HFF-Myc (cell line): Measurements from ENCODE around the gene F7.
"Not testable (repeated sequence)": the region's sequence is repeated elsewhere in the genome, so short reads cannot be mapped to it uniquely, and the experiment has no call there.

Source experiments
- DNase-seq: peaks from one replicate; pipeline ENCODE4 v3.0.0-alpha.2; 2011; ENCODE audit warnings: low read depth; ENCODE audit errors: extremely low read depth
- H3K4me3 ChIP-seq: replicated peaks from 2 replicates; pipeline ENCODE4 v1.5.1; 2011; ENCODE audit warnings: low read depth, mild to moderate bottlenecking, control low read depth, low read length
- TF ChIP-seq, protein P1 (sequence below): IDR thresholded peaks from 2 replicates; pipeline ENCODE4 v1.5.1; 2012; ENCODE audit warnings: mild to moderate bottlenecking, low read depth, low read length, control low read depth; ENCODE audit errors: missing control alignments

The F7 gene

DNA sequence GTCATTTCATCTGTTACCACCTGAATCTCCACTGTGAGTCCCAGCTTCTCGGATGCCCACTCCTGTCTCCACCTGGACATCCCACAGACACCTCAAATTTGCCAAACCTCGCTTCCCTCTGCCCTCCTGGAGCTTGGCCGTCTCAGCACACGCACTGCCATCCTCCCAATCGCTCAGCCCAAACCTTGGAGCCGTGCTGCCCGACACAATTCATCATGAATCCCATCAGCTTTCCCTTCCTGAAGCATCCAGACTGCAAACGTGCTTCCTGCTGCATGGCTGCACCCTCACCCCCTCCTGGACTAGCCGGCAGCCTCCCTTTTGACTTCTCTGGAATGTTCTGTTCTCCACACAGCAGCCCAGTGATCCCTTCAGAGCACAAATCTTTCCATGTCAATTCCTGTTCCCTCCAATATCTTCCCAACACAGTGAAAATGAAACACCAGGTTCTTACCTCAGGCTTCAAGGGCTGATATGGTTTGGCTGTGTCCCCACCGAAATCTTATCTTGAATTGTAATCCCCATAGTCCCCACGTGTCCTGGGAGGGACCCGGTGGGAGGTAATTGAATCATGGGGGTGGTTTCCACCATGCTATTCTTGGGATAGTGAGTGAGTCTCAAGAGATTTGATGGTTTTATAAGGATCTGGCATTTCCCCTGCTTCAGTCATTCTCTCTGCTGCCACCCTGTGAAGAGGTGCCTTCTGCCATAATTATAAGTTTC is 51.8 kb downstream of the F7 start:
- H3K4me3 ChIP-seq: no peak overlapping the region
- DNase-seq: no peak
- TF ChIP-seq, protein P1, sequence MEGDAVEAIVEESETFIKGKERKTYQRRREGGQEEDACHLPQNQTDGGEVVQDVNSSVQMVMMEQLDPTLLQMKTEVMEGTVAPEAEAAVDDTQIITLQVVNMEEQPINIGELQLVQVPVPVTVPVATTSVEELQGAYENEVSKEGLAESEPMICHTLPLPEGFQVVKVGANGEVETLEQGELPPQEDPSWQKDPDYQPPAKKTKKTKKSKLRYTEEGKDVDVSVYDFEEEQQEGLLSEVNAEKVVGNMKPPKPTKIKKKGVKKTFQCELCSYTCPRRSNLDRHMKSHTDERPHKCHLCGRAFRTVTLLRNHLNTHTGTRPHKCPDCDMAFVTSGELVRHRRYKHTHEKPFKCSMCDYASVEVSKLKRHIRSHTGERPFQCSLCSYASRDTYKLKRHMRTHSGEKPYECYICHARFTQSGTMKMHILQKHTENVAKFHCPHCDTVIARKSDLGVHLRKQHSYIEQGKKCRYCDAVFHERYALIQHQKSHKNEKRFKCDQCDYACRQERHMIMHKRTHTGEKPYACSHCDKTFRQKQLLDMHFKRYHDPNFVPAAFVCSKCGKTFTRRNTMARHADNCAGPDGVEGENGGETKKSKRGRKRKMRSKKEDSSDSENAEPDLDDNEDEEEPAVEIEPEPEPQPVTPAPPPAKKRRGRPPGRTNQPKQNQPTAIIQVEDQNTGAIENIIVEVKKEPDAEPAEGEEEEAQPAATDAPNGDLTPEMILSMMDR: no peak

DNA sequence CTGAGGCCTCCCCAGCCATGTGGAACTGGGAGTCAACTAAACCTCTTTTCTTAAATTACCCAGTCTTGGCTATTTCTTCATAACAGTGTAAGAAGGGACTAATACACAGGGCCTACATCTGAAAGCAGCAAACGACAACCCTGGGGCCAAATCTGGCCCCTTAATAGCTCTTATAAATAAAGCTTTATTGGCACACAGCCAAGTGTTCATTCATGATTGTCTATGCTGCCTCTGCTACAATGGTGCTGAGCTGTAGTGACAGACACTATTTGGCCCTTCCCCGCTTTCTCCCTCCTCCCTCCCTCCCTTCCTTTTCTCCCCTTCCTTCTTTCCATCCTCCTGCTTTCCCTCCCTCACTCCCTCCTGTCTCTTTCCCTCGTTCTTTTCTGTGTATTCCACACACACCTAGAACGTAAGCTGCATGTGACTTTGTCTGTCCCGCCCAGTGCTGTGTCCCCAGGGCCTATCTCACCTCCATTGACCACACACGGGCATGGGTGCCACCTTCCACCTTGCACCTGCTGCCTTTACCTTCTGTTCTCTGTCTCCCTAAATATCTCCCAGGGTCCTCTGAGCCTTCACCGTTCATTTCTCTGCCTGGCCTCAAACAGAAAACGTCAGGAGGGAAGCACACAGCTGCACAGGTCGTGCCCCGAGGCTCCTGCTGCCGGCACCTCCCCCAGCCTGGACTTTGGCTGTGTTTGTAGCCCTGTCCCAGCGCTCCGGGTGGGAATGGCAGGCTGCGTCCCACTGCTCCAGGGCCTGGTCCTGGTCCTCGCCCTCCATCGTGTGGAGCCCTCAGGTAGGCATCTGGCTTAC is 52.5 kb downstream of the F7 start, which contains the start of gene PROZ:
Gene PROZ, plus strand, starts transcription at position 720 of the 819 bp plus-strand sequence. Its CDS starts 13 bp downstream, at position 733.
- TF ChIP-seq, protein P1: no peak
- H3K4me3 ChIP-seq: no peak within 1 kb of the TSS
- DNase-seq: no peak

DNA sequence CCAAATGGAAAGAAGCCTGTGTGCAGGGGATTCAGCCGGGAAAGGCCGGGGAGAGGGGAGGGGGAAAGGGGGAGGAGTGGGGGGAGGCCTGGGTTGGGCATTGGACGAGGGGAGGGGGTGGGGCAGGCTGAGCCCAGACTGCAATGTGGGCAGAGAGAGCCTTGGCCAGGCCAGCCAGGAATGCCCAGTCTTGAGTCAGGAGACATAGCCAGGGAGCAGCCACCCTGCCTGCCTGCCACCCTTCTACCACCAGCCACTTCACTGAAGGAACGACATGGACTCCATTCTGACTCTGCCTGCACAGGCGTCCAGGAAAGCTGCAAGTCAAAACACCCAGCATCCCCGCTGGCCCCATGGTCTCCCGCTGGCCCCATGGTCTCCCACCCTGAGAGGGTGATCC is 53.4 kb downstream of the F7 start:
- no peak overlapping the region for H3K4me3 ChIP-seq
- TF ChIP-seq, protein P1: no peak
- no peak for DNase-seq

DNA sequence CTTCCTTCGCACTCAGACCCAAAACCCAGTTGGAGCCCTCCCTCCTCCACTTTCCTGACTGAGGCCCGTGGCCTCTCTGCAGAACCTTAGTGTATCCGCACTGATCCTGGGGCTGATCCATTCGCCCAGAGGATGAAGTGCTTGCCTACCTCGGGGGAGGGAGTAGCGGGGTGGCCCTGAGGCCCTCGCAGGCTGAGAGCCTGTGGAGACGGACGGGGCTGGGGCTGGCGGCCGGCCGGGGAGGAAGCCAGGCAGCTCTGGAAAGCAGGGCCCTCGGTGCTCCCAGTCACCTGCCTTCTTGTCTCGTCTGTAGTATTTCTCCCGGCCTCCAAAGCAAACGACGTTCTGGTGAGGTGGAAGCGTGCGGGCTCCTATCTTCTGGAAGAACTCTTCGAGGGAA is 54.1 kb downstream of the F7 start:
- DNase-seq: no peak
- TF ChIP-seq, protein P1: no peak
- no peak overlapping the region for H3K4me3 ChIP-seq

DNA sequence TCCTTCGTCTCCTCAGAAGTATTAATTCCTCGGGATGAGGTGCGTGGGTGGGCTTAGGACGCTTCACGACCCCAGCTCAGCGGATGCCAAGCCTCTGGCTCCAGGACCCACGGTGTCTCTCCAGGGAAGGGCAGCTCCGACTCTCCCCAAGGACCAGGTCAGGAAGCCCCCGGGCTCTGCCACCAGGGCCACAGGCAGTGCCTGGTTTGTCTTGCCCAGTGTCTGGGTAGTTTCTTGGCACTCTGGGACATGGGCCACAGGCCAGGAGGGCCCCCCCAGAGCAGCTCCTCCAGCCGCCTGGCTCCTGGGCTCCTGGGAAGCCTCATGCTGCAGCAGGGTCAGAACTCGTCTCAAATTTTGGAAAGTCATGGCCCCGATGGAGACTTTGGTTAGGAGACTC is 55.4 kb downstream of the F7 start:
- H3K4me3 ChIP-seq: no peak overlapping the region
- TF ChIP-seq, protein P1: no peak
- DNase-seq: no peak

DNA sequence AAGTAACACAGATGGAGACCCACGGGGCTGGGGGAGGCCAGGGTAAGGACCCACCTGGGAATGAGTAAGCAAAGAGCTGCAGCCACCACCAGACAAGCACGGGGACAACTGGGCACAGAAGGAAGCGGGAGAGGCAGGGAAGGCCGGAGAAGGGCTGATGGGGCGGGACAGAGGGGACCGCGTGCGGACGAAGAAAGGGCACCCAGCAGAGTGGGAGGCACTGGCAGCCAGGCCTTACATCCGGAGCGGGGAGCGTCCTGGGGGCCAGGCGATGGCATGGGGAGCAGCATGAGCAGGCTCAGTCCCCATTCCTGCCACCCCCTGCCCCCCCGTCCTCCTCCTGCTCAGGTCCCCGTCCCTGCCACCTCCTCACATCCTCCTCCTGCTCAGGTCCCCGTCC is 55.8 kb downstream of the F7 start:
- no peak overlapping the region for H3K4me3 ChIP-seq
- TF ChIP-seq, protein P1: no peak
- DNase-seq: no peak

DNA sequence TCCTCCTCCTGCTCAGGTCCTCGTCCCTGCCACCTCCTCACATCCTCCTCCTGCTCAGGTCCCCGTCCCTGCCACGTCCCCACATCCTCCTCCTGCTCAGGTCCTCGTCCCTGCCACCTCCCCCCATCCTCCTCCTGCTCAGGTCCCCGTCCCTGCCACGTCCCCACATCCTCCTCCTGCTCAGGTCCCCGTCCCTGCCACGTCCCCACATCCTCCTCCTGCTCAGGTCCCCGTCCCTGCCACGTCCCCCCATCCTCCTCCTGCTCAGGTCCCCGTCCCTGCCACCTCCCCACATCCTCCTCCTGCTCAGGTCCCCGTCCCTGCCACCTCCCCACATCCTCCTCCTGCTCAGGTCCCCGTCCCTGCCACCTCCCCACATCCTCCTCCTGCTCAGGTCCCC is 56.4 kb downstream of the F7 start:
- not testable (repeated sequence) for DNase-seq, H3K4me3 ChIP-seq
